H9 (cell line): ENCODE results near the gene PPFIBP2. TPM values are rescaled to one million over a fixed set of nuclear protein-coding genes. Genes with fewer than 3 reads are reported as not detected.

ENCODE experiments used
- DNase-seq: peaks from one replicate; pipeline ENCODE4 v3.0.0-alpha.2; 2017
- H2AFZ ChIP-seq: one replicate; pipeline ENCODE4 v1.6.1; 2013; ENCODE audit warnings: mild to moderate bottlenecking, low read length, control low read depth, moderate library complexity
- H2AK5ac ChIP-seq: 2 replicates; pipeline ENCODE4 v1.6.1; 2013; ENCODE audit warnings: low read length, control low read depth, mixed read lengths; ENCODE audit not compliant: insufficient read length
- H2BK120ac ChIP-seq: one replicate; pipeline ENCODE4 v1.6.1; 2013; ENCODE audit warnings: low read depth, mild to moderate bottlenecking, low read length, control low read depth, inconsistent platforms; ENCODE audit not compliant: poor library complexity, severe bottlenecking
- H2BK12ac ChIP-seq: 2 replicates; pipeline ENCODE4 v1.6.1; 2013; ENCODE audit warnings: low read length, control low read depth, mixed read lengths, low read depth; ENCODE audit not compliant: insufficient read length
- H2BK15ac ChIP-seq: 2 replicates; pipeline ENCODE4 v1.6.1; 2013; ENCODE audit warnings: low read depth, low read length, control low read depth
- H2BK20ac ChIP-seq: one replicate; pipeline ENCODE4 v1.6.1; 2013; ENCODE audit warnings: low read depth, mild to moderate bottlenecking, low read length, control low read depth, inconsistent platforms; ENCODE audit not compliant: poor library complexity, severe bottlenecking
- H2BK5ac ChIP-seq: 2 replicates; pipeline ENCODE4 v1.6.1; 2013; ENCODE audit warnings: low read length, control low read depth, mixed read lengths; ENCODE audit not compliant: insufficient read length
- H3K14ac ChIP-seq: 2 replicates; pipeline ENCODE4 v1.6.1; 2013; ENCODE audit warnings: low read length, control low read depth; ENCODE audit not compliant: insufficient read depth
- H3K18ac ChIP-seq: 2 replicates; pipeline ENCODE4 v1.6.1; 2013; ENCODE audit warnings: low read depth, mild to moderate bottlenecking, mixed read lengths, low read length, control low read depth; ENCODE audit not compliant: insufficient read length
- H3K23ac ChIP-seq: 2 replicates; pipeline ENCODE4 v1.6.1; 2013; ENCODE audit warnings: low read length, control low read depth, mixed read lengths, low read depth; ENCODE audit not compliant: insufficient read length
- H3K23me2 ChIP-seq: 2 replicates; pipeline ENCODE4 v1.6.1; 2013; ENCODE audit warnings: low read depth, mild to moderate bottlenecking, mixed read lengths, low read length, control low read depth; ENCODE audit not compliant: insufficient read length, poor library complexity, severe bottlenecking
- H3K27ac ChIP-seq: 2 replicates; pipeline ENCODE4 v1.5.1; 2013; ENCODE audit warnings: low read length, control low read depth, mixed read lengths, low read depth; ENCODE audit not compliant: insufficient read length
- H3K27me3 ChIP-seq: 2 replicates; pipeline ENCODE4 v1.6.1; 2013; ENCODE audit warnings: low read length, control low read depth, inconsistent platforms; ENCODE audit not compliant: insufficient read depth
- H3K4ac ChIP-seq: 2 replicates; pipeline ENCODE4 v1.6.1; 2013; ENCODE audit warnings: low read depth, mild to moderate bottlenecking, control low read depth, inconsistent platforms, low read length, moderate library complexity
- H3K4me1 ChIP-seq: 2 replicates; pipeline ENCODE4 v1.6.1; 2013; ENCODE audit warnings: low read length, control low read depth, inconsistent platforms; ENCODE audit not compliant: insufficient read depth
- H3K4me2 ChIP-seq: 2 replicates; pipeline ENCODE4 v1.6.1; 2013; ENCODE audit warnings: low read length, control low read depth, mixed read lengths; ENCODE audit not compliant: insufficient read length, insufficient read depth
- H3K56ac ChIP-seq: 2 replicates; pipeline ENCODE4 v1.6.1; 2013; ENCODE audit warnings: low read depth, mild to moderate bottlenecking, mixed read lengths, low read length, control low read depth; ENCODE audit not compliant: insufficient read length
- H3K79me1 ChIP-seq: 2 replicates; pipeline ENCODE4 v1.6.1; 2013; ENCODE audit warnings: low read depth, mild to moderate bottlenecking, moderate library complexity, low read length, control low read depth, inconsistent platforms; ENCODE audit not compliant: insufficient read depth, poor library complexity, severe bottlenecking
- H3K79me2 ChIP-seq: 2 replicates; pipeline ENCODE4 v1.6.1; 2013; ENCODE audit warnings: low read length, control low read depth, inconsistent platforms; ENCODE audit not compliant: insufficient read depth
- H3K9ac ChIP-seq: 2 replicates; pipeline ENCODE4 v1.6.1; 2013; ENCODE audit warnings: low read length, control low read depth, mixed read lengths; ENCODE audit not compliant: insufficient read length; ENCODE audit errors: extremely low read depth
- H3K9me3 ChIP-seq: one replicate; pipeline ENCODE4 v1.6.1; 2013; ENCODE audit warnings: low read depth, low read length, inconsistent platforms; ENCODE audit not compliant: control insufficient read depth
- H3T11ph ChIP-seq: one replicate; pipeline ENCODE4 v1.6.1; 2013; ENCODE audit warnings: mild to moderate bottlenecking, low read length, control low read depth, inconsistent platforms
- H4K20me1 ChIP-seq: one replicate; pipeline ENCODE4 v1.6.1; 2013; ENCODE audit not compliant: control insufficient read depth, insufficient read length, insufficient read depth
- H4K5ac ChIP-seq: 2 replicates; pipeline ENCODE4 v1.6.1; 2013; ENCODE audit warnings: low read depth, mild to moderate bottlenecking, mixed read lengths, low read length, control low read depth; ENCODE audit not compliant: insufficient read length
- H4K8ac ChIP-seq: replicated peaks from 2 replicates; pipeline ENCODE4 v1.6.1; 2013; ENCODE audit warnings: low read length, control low read depth, mixed read lengths, low read depth; ENCODE audit not compliant: insufficient read length
- H4K91ac ChIP-seq: 2 replicates; pipeline ENCODE4 v1.6.1; 2013; ENCODE audit warnings: low read depth, mild to moderate bottlenecking, moderate library complexity, mixed read lengths, low read length, control low read depth; ENCODE audit not compliant: insufficient read length
- H3K27ac Mint-ChIP-seq, 3 experiments: 2 replicates in 2 of 3; 3 replicates in 1 of 3; pipeline ENCODE4 v1.8.0; 2020 to 2021; ENCODE audit warnings: mixed read lengths in 3 of 3, mild to moderate bottlenecking in 1 of 3, moderate library complexity in 1 of 3
- H3K27me3 Mint-ChIP-seq: 2 replicates; pipeline ENCODE4 v1.8.0; 2021; ENCODE audit warnings: low read depth, mild to moderate bottlenecking, moderate library complexity, mixed read lengths
- H3K36me3 Mint-ChIP-seq, 3 experiments: 2 replicates in 2 of 3; 3 replicates in 1 of 3; pipeline ENCODE4 v1.8.0; 2020 to 2021; ENCODE audit warnings: low read depth in 3 of 3, mixed read lengths in 3 of 3; ENCODE audit not compliant: insufficient read depth in 1 of 3
- H3K4me1 Mint-ChIP-seq, 2 experiments: 2 replicates each; pipeline ENCODE4 v1.8.0; 2020; ENCODE audit warnings: mixed read lengths in 2 of 2
- H3K4me3 Mint-ChIP-seq, 2 experiments: 2 replicates in 1 of 2; 3 replicates in 1 of 2; pipeline ENCODE4 v1.8.0; 2020 to 2021; ENCODE audit warnings: mild to moderate bottlenecking in 2 of 2, mixed read lengths in 2 of 2, moderate library complexity in 1 of 2
- H3K9me3 Mint-ChIP-seq, 2 experiments: 2 replicates in 1 of 2; 3 replicates in 1 of 2; pipeline ENCODE4 v1.8.0; 2020; ENCODE audit warnings: mild to moderate bottlenecking in 2 of 2, mixed read lengths in 2 of 2, moderate library complexity in 1 of 2
- CTCF ChIP-seq: fragments of 200-600 bp; sonication (generic); conservative IDR thresholded peaks from 3 replicates; pipeline ENCODE4 v1.8.0; 2021; ENCODE audit warnings: antibody characterized with exemption, mild to moderate bottlenecking
- WGBS: extraction: QIAGEN DNeasy Blood & Tissue Kit; methylation state at CpG from one replicate; pipeline ENCODE4 v1.1.7; 2013; ENCODE audit warnings: missing lambda C conversion rate, low lambda C conversion rate, mixed read lengths; ENCODE audit not compliant: insufficient read length; ENCODE audit errors: extremely low coverage; 5-methylcytosine and 5-hydroxymethylcytosine counted together
- total RNA-seq: library from RNA; stranded (reverse); gene quantifications from 2 replicates; pipeline ENCODE4 v1.2.1, GENCODE V29; 2021

The PPFIBP2 gene
- total RNA-seq, 1 experiment from 2014 or later, result 8.3 TPM

DNA sequence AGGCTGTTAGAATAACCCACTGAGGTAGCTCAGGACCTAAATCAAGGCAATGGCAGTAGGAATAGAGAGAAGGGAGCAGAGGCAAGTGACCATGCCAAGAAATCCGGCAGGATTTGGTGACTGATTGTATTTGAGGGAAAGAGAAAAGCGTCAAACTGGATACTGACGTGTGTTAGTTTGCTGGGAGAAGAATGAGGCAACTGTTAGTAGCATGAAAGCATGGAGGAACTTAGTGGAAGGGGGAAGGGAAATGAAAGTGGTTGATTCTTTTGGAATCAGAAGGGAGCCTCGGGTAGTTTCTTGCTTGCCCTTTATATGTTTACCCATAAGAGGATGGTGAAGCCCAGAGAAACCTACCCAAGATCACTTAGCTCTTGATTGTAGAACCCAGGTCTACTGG, 8.3 kb downstream of the PPFIBP2 start:
- DNase-seq, result no peak
- WGBS, result no CpG with 5 or more reads among the region's 4 CpGs
- H3K56ac ChIP-seq, result no peak overlapping the region
- Mint-ChIP-seq H3K27ac (no peak overlapping the region), H3K9me3 (no peaks in the 10 kb centered on the region), H3K27me3 (peaks cover 5% of the 10 kb centered on the region), H3K36me3 (peaks cover 0 to 2% (median 0%) of the 10 kb centered on the region in 3 experiments; a peak in 2 of 7 replicates), H3K4me1 (no peaks in the 10 kb centered on the region), H3K4me3 (no peak overlapping the region)
- no peak overlapping the region for H3K4ac ChIP-seq
- no peak overlapping the region for H3K9ac ChIP-seq
- no peak overlapping the region for H2BK20ac ChIP-seq
- no peak overlapping the region for H2AK5ac ChIP-seq
- H2BK120ac ChIP-seq, result no peak overlapping the region
- no peak overlapping the region for H2BK12ac ChIP-seq
- no peak overlapping the region for H3K23ac ChIP-seq
- no peak overlapping the region for H3K4me2 ChIP-seq
- no peaks in the 10 kb centered on the region for H3K23me2 ChIP-seq
- H3K79me1 ChIP-seq, result no peaks in the 10 kb centered on the region
- H2AFZ ChIP-seq, result no peak overlapping the region
- H2BK15ac ChIP-seq, result no peak overlapping the region
- no peaks in the 10 kb centered on the region for H3K27me3 ChIP-seq
- H4K5ac ChIP-seq, result no peak overlapping the region
- no peaks in the 10 kb centered on the region for H4K20me1 ChIP-seq
- no peak for TF ChIP-seq CTCF
- H3K27ac ChIP-seq, result no peak overlapping the region
- H4K8ac ChIP-seq, result no peak overlapping the region
- no peak overlapping the region for H3T11ph ChIP-seq
- H3K79me2 ChIP-seq, result no peaks in the 10 kb centered on the region
- H3K4me1 ChIP-seq, result no peaks in the 10 kb centered on the region
- H2BK5ac ChIP-seq, result no peak overlapping the region
- no peaks in the 10 kb centered on the region for H3K9me3 ChIP-seq
- no peak overlapping the region for H4K91ac ChIP-seq
- no peak overlapping the region for H3K14ac ChIP-seq
- no peak overlapping the region for H3K18ac ChIP-seq
